ENCODE measurements around the gene CENPVL2.

- TF ChIP-seq CTCF (IDR thresholded peaks at IDR 0.05) (no peak), POLR2A (IDR thresholded peaks at IDR 0.05) (no peak), EP300 (IDR thresholded peaks at IDR 0.05) (no peak)
Observed at GRCh38 chrX:51697397-51697796, 14.8 kb upstream of the CENPVL2 start.

Data from tibial nerve (tissue), 4 donors.